CD4-positive, alpha-beta T cell treated with Interleukin-4 for 1 hour (primary cell): Measurements from ENCODE around the gene TMPRSS7.

ENCODE experiments used
- DNase-seq, 2 donors: peaks; one replicate each; pipeline ENCODE4 v3.0.0-alpha.2; 2020 to 2022

TMPRSS7 gene, protein sequence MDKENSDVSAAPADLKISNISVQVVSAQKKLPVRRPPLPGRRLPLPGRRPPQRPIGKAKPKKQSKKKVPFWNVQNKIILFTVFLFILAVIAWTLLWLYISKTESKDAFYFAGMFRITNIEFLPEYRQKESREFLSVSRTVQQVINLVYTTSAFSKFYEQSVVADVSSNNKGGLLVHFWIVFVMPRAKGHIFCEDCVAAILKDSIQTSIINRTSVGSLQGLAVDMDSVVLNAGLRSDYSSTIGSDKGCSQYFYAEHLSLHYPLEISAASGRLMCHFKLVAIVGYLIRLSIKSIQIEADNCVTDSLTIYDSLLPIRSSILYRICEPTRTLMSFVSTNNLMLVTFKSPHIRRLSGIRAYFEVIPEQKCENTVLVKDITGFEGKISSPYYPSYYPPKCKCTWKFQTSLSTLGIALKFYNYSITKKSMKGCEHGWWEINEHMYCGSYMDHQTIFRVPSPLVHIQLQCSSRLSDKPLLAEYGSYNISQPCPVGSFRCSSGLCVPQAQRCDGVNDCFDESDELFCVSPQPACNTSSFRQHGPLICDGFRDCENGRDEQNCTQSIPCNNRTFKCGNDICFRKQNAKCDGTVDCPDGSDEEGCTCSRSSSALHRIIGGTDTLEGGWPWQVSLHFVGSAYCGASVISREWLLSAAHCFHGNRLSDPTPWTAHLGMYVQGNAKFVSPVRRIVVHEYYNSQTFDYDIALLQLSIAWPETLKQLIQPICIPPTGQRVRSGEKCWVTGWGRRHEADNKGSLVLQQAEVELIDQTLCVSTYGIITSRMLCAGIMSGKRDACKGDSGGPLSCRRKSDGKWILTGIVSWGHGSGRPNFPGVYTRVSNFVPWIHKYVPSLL

DNA sequence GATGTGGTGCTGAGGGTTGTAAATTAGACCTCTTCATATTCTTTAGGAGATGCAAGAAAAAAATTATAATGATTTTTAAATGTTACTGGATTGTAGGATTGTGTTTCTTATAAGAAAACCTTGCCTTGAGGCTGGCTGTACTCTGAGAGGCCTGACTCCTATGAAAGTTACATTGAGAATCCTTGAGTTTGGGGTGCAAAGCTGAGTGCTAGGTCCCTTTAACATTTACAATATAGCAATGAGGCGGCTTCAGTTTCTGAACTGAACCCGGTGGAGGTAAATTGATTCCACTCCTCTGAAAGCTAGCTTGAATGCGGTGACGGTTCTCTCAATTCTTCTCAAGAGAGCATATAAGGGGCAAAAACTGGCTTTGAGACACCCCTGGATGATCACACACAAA is at the start of gene TMPRSS7:
TMPRSS7 (plus strand) TSS at position 301 of the 400 bp plus-strand sequence. CDS start 110 bp downstream, outside the sequence.
- no peak for DNase-seq

DNA sequence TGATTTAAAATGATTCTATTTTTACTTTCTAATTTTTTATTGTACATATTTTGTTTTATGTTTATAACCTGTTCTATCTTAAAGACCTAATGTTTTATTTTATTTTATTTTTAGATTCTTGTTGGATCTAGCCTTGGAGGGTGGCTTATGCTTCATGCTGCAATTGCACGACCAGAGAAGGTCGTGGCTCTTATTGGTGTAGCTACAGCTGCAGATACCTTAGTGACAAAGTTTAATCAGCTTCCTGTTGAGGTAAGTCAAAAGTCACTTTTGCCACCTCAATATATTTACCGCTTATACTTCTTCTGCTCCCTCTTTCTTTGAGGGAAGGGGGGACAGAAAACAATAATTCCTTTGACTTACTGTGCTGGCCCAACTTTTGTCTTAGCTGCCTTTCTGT is 47.7 kb upstream of the TMPRSS7 start:
- no peak for DNase-seq

DNA sequence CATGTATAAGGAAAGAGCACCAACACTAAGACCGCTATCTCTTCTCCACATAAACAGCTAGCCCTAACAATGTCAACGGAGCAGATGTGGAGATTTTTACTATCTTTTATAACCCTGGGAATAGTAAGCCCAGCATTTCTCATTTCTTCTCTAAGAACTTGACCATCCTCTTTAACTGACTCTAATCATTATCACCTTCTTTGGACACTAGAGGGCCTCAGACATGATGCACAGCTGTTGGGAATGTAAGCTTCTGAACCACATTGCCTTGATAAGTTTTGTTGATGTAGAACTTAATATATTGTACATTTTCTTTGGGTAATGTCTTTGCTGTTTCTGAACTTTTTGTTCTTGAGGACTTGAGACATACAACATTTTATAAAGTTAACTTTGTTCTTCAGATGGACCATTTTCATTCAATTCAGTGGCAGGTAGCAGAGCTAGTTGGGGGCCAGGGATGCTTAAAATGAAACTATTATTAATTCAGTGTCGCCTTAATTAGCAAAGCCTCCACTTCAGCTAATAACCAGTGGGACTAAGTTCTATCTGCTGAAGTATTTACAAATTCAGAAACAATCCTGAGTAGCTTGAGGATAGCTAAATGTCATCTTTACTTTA is 45.4 kb upstream of the TMPRSS7 start:
- DNase-seq: peak in 1 of 2 donors; percentile 55

DNA sequence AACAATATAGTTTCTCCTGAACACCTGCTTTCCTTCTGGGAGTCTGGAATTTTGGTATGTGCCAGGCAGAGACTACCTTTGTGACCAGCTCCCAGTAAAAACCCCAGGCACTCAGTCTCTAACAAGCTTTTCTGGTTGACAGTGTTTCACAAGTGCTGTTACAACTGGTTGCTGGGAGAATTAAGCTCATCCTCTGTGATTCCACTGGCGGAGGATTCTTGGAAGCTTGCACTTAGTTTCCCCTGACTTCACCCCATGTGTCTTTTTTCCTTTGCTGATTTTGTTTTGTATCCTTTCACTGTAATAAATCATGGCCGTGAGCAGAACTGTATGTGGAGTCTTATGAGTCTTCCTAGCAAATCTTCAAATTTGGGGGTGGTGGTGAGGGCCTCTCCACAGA is 41.5 kb upstream of the TMPRSS7 start:
- no peak for DNase-seq

DNA sequence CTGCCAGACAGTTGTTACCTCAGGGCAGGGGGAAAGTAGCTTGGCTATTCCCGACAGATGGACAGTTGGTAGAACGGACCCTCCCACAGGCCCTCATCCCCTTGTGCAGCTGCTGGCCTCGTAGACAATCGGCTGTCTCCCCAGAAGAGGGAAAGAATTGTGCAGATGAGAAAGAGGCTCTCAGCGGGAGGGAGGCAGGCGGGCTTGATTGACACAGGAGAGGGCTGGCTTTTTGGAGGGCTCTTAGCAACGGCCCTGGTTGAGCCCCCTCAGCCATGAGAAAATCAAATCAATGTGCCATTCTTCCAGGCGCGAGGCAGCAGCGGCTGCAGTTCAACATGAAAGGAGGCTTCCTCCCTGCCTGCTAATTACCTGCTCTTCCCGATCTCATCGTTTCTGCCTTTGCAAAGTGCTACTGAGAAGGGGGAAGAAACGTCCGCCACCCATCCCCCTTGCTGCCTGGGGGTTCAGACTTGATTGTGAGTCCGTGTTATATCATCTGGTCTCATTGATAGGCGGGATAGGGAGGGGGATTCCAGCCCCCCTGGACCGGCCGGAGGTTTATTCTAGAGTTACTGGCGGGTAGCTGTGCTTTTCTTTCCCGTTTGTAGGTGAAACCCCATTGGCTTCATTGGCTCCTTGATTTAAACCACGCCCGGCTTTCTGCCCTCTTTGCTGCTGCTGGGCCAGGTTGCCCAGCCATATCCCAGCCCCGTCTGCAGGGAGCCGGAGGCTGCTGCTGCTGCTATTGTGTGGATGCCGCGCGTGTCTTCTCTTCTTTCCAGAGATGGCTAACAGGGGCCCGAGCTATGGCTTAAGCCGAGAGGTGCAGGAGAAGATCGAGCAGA is 35.7 kb upstream of the TMPRSS7 start, which contains the start of gene TAGLN3:
TAGLN3 (plus strand) TSS at position 287 of the 848 bp plus-strand sequence; CDS start at position 788, 501 bp downstream.
- DNase-seq: no peak

DNA sequence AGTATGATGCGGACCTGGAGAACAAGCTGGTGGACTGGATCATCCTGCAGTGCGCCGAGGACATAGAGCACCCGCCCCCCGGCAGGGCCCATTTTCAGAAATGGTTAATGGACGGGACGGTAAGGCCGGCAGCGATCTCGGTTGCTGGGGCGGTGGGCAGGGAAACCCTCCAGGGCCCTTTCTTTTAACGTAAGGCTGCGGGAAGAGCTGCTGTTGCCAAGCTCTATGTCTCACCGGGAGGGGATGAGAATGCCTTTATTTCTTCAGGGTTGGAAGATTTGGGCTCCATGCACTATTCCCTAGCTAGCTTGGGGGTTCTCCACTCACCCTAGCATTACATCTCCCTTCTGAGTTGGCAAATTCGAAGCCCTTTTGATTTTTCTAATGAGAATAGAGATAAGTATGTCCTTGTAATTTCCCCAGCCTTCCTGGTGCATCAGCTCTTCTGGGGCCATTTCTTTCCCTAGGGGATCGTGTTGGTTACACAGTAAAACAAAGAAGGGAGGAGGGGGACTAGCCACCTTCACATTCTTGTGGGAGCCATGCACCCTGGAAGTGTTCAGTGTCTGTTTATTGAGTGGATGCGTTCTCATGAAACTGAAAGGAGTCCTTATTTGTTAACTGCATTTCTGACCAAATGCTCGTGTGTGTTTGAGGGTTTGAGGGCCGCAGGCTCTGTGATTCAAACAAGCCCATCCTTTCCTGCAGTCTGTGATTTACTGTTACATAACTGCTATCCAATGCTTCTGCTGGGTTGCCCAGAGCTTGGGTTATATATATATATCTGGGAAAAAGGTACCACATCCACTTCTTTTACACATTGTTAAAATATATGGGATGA is 34.8 kb upstream of the TMPRSS7 start:
- no peak for DNase-seq

DNA sequence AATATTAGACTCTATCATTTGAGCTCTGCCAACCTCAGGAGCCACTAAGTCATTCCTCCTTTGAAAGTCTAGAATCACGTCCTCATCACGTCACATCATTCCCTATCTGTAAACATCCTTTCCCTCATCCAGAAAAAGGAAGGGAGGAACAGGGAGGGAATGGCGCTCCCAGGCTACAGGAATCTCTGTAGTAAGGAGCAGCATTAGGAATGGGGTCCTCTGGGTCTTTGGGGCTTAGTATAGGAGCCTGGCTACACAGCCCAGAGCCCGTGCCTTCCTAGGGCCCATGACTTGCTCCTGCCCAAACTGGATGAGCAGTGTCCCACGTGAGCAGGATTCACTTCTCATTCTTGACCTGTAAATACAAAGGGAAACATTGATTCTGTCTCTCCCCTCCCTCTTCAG is 34.2 kb upstream of the TMPRSS7 start:
- no peak for DNase-seq

DNA sequence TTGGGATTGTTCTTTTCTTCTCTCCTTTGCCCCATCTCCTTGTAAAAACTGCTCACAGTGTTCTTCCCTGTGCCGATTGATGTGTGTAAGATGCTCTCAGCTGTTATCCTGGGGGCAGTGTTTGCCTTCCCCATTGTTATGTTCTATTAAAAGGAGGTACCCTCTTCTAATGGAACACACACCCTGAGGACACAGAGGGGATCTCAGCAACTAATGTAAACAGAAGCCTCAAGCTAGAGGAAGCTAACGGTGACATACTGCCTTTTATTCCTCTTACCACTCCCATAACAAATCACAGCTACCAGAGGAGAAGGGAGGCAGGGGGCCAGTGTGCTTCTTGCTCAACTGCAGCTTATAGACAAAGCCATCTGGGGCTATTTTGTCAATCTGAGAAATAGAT is 33.6 kb upstream of the TMPRSS7 start:
- no peak for DNase-seq

DNA sequence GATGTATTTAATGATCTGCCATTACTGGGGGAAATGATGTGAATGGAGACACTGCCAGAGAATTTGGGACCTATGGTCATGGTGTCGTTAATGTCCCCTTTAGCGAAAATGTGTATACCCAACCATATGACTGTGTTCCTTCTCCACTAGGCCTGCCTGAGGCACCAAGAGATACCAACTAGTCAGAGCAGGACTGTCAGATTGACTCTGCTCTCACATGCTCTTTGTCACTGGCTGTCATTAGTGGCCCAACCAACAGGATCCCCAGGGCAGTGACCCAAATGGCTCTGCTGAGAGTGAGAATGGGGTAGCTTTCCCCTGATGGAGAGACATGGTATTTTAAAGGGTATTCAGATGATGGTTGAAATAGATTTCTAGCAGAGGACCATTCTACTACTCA is 33.0 kb upstream of the TMPRSS7 start:
- no peak for DNase-seq

DNA sequence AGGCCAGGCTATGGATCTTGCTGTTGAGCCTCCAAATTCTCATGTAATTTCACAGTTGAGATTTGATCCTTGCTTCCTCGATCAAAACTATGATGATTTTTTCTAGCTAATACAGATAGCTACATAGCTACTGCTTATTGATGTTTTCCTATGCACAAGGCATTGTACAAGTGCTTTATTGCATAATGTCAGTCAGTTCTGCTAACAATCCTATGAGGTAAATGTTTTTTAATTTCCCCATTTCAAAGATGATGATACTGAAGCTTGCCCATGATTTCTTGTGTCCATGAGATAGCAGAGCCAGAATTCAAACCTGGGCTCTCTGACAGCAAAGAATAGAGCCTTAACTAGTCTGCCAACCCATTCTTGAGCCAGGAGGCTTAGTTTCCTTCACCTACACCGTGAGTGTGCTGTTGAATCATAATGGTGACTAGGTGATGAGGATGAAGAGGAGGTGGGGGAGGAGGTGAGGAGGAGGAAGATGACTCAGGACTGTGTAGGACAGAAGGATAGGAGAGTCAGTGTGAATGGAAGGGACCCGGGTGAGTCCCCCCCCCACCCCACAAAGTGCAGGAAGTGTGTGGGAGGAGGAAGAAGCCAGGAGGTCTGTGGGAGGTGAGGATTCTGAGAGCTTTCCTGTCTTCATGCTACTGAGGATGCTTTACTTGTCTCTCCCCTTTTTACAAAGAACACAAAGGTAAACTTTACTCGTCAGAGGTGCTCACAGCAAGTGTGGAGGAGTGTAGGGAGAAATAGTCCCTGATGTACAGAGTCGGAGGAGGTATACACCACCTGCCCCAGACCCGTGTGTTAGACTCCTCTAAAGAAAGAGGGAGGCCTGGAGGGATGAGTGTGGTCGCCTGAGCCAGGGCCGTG is 32.2 kb upstream of the TMPRSS7 start:
- no peak for DNase-seq

DNA sequence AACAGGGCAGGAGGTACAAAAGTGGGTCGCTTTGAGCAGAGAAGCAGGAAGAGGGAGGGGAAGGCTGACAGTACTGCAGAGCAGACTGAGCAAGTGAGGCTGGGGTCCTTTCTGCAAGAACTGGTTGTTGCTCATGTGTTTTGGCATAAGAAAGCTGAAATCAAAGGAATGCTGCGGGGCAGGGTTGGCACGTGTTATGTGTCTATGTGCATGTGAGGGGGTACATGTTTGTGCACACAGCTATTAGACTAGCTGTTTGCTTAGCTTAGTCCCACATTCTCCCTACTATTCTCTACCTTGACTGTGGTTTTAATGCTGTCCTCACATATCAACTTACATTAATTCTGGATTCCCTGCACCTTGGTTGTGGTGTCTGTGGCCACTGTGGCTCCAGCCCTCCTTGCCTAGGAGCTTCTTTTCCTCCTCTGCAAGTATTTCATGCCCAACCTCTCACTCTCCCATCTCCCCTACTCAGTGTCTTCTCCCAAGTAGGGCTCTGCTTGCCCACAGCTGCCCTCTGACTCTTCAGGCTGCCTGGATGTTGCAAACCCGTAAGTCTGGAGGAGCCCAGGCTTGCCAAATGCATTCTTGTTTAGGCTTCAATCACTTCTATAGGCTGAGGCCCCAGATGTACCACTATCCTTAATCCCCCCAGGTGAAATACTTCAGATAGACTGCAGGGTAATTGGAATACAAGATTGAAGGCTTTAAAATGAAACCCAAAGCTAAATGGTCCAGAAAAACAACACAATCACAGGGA is 31.0 kb upstream of the TMPRSS7 start:
- DNase-seq: no peak

DNA sequence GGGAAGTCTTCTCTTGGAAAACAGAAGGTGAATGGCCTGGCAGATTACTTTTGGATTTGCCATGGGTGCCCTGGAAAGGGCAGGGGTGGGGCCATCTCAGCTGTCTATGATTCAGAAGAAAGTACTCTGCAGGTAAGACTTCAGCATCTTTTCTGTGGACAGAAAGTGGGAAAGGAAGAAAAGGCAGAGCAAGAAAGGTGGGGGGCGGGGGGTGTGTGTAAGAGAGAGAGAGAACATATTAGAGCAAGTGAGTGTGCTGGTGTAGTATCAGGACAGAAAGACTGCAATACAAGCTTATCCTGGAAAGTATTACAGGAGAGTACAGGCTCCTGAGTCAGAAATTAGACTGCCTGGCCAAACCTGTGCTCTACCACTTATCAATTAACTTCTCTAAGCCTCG is 30.3 kb upstream of the TMPRSS7 start:
- no peak for DNase-seq

DNA sequence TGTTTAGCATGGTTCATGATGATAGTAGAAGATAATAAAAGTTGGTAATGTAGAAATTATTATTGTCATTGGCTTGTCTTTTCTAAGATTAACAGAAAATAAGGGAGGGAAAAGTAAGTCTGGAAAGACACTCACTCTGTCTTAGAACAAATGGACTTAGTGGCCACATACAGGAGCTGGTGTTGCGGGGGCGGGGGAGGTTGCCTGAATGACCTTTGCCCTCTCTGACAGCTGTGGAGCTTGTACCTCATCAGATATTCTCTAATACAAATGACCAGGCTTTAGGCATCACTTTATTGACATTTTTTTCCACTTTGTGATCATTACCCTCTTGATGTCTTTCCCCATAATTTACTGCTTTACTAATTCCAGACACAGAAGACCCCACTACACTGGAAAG is 29.9 kb upstream of the TMPRSS7 start:
- no peak for DNase-seq

DNA sequence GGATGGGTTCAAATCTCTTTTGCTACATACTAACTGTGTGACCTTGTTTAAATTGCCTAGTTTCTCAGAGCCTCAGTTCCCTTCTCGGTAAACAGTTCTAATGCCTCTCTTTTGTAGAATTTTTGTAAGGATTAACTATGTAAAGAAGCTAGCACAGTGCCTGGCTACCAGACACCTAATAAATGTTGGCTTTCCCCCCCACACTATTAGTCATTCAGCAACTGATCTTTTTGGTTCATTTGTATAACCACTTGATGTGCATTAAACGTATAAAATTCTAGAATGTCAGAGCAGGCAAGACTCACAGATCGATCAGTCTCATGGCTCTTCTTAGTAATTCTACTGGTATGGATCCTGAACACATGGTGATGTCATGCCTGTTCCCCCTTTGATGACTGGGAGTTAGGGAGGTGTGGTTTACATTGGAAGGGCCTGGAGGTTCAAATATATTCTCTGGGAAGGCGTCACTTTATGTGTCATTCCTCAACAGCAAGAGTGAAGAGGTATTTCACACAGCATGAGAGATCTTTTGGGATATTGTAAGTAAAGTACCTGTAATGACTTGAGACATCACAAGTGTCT is 29.4 kb upstream of the TMPRSS7 start:
- no peak for DNase-seq

DNA sequence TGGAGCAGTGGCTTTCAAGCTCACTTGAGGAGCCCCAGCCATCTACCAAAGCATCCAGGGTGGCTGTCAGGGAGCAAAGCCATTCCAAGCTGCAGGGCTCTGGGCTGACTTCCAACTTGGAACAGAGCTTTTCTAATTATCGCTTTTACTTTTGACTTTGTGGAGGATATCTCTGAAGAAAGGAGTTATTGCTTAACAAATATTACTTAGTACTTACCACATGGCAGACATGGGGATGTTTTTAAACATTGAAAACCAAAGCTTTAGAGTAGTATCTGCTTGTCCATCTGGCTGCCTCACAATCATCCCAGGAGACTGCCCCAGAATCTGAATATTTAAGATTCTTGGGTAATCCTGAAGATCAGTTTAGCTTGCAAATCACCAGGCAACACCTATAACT is 26.9 kb upstream of the TMPRSS7 start:
- no peak for DNase-seq

DNA sequence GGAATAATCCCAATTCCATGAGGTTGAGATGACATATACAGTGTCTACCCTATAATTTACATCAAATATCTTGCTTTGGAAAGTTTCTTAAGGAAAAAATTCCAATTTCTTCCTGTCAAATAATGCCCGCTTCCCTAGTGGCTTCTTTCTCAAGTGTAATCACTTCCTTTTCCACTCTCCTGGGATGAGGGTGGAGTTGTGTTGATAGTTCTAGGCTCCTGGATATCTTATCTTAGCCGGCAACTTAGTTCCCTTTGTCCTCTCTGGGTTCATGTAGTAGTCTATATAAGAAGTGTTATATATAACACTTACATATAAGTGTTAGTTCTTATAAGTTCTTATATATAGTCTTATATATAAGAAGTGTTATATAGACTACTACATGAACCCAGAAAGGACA is 24.9 kb upstream of the TMPRSS7 start:
- DNase-seq: no peak

DNA sequence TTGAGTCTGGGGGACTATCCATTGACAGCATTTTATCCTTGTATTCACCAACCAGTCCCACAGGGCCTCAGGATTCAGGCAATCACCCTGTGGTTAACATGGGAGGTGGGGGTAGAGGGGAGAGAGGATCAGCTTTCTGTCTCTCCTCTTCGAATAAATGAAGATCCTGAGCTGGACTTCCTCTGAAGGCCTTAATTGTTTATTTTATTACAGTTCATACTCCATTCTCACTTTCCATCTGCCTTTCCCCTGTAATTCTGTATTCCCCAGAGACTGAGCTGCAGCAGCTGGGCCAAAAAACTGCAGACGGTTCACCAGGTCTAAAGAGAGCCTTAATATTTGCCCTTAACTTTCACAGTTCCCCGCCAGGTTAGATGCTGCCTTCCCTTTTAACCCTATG is 23.9 kb upstream of the TMPRSS7 start:
- no peak for DNase-seq

DNA sequence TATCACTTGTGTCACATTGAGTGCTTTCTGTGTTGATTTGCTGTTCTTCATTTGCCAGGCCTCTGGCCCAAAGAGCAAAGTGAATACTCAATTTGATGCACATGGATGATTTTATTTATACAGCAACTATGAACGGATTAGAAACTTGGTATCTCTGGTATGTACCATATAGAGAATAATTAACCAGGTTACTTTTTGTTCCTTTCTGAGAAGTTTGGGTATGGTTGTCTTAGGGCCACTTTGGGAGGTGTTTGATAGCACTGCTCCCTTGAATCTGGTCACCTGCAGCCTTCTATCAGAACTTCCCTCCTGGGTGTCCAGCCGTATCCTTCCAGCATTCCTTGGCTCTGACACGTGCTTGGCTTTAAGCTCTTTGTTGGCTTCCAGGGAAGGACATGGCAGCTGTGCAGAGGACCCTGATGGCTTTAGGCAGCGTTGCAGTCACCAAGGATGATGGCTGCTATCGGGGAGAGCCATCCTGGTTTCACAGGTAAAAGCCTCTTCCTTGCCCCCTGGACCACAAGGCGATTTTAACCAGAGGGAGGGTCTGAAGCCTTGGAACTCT is 23.1 kb upstream of the TMPRSS7 start:
- no peak for DNase-seq
